Endothelial cell of umbilical vein (primary cell): Measurements from ENCODE around the gene MAFB.

ENCODE experiments used
- CTCF ChIP-seq, 2 donors: IDR thresholded peaks; 1 replicate in 1 of 2; 2 replicates in 1 of 2; pipeline ENCODE4 v1.5.1; 2011; ENCODE audit warnings: low read length in 2 of 2, mild to moderate bottlenecking in 2 of 2, moderate library complexity in 2 of 2, control low read depth in 1 of 2, inconsistent platforms in 1 of 2, low read depth in 1 of 2; ENCODE audit not compliant: insufficient read depth in 1 of 2; ENCODE audit errors: extremely low read depth in 1 of 2
- EZH2 ChIP-seq: IDR thresholded peaks from 2 replicates; pipeline ENCODE4 v1.6.1; 2012; ENCODE audit warnings: borderline replicate concordance, low read depth, mild to moderate bottlenecking, moderate library complexity, low read length, inconsistent platforms; ENCODE audit not compliant: severe bottlenecking

DNA sequence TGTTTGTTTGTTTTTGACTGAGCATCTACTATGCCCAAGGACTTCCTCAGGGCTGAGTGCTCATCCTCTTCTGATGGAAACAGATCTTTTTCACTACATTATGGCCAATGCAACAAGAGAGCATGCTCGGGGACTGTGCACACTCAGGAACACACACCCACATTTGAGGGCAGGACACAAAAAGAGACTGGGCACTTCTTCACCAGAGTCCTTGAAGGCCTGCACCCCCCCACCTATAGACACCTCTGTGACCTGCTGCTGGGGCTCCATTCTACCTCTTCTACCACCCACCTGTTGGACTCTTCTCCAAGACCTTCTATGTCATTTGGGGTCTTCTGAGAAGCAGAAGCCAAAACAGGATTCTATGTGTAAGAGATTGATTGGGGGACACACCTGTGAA, 9.2 kb upstream of the MAFB start:
- TF ChIP-seq EZH2, result no peak
- TF ChIP-seq CTCF (IDR thresholded peaks at IDR 0.05; ENCODE audit: extremely low read depth in 1 of 2, insufficient read depth in 1 of 2, low read depth in 1 of 2, low read length in 2 of 2), result no peak
